ENCODE data around the gene RNF144A.

GRCh38 chr2:6924101-6924923 is 7.1 kb downstream of the RNF144A start:
- TF ChIP-seq CTCF (IDR thresholded peaks at IDR 0.05) (no peak), EP300 (IDR thresholded peaks at IDR 0.05) (no peak), POLR2A (IDR thresholded peaks at IDR 0.05) (no peak)
